NOMO-1 (cell line): ENCODE measurements around the gene CRYGA.

Source experiments
- DNase-seq, 2 experiments: peaks; one replicate each; lab custom pipeline; 2025; ENCODE audit not compliant: unreplicated experiment in 2 of 2; lab: John Stamatoyannopoulos, UW

Gene CRYGA, protein sequence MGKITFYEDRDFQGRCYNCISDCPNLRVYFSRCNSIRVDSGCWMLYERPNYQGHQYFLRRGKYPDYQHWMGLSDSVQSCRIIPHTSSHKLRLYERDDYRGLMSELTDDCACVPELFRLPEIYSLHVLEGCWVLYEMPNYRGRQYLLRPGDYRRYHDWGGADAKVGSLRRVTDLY

DNA sequence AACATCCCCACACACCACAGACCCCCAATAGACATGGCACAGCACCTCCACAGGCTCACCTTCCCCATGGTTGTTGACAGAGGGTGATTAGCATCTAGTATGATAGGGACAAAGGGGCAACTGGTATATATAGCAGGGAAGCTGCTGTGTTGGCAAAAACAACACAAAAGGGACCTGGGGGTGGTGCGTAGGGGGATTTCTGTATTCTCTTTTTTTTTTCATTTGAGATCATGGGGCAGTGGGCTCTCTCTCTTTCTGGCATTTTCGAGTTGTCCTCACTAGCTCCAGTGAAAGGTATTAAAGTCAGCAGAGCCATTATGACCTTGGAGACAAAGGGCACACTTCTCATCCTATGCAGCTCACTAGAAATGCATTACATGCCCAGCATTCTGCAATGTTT is at the start of gene CRYGA:
Gene CRYGA, minus strand, starts transcription at position 101 of the 400 bp plus-strand sequence. Its CDS starts 33 bp downstream, at position 68.
- DNase-seq: no peak

DNA sequence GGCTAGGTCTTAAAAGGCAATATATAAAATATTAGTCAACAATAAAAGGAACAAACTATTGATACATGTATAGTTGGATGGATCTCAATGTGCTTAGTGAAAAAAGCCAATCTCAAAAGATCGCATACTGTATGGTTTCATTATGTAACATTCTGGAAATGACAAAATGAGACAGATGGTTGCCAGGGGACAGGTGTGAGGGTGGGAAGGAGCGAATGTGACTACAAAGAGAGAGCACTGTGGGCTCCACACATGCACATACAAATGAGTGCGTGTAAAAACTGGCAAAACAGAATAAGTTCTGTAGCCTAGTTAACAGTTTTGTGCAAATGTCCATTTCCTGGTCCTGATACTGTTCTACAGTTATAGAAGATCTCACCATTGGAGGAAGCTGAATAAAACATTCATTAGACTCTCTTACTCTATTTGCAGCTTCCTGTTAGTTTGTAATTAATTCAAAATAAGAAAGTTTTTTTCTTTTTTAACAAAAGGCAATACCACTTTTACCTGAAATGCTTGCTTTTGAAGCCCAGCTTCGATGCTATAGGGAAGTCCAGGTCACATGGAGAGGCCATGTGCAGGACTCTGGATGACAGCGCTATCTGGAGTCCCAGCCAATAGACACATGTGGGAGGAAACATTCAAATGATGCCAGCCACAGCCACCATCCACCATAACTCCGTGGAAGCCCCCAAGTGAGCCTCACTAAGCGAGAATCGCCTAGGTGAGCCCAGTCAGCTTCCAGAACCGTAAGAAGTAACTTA is 47.5 kb upstream of the CRYGA start:
- DNase-seq: no peak

DNA sequence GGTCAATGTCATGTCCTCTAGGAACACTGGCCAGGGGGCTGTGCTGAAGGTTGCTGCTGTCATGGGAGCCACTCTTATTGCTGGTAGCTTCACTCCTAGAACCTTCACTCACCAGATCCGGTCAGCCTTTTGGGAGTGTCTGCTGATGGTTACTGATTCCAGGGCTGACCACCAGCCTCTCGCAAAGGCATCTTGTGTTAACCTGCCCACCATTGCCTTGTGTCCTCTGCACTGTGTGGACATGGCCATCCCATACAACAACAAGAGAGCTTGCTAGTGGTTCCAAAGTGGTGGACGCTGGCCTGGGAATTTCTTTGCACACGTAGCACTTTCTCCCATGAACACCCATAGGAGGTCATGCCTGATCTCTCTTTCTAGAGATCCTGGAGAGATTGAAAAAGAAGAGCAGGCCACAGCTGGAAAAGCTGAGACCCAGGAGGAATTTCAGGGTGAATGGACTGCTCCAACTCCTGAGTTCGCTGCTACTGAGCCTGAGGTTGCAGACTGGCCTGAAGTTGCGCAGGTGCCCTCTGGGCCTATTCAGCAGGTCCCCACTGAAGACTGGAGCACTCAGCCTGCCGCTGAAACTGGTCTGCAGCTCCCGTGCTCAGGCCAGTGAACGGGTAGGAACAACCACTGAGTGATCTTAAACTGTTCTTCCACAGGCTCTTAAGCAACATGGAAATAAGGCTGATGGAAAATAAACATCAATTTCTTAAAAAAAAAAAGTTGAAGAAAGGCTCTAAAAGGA is 45.1 kb upstream of the CRYGA start:
- no peak for DNase-seq

DNA sequence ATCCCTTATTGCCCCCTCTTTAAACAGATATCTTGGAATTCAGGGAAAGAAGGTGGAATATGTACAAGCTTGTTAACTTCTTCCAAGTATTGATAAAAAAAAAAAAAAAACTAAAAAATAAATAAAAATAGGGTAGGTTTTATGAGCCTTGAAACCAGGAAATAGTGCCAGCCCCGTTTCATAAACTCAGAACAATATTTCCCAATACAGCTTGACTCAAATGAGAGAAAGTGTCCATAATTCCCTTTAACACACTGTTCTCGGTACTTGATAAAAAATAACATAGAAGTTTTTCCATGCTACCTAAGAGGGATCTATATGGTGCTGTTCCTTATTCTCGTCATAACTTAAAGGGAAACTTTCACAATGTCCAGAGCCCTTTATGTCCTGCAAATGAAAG is 44.4 kb upstream of the CRYGA start:
- no peak for DNase-seq

DNA sequence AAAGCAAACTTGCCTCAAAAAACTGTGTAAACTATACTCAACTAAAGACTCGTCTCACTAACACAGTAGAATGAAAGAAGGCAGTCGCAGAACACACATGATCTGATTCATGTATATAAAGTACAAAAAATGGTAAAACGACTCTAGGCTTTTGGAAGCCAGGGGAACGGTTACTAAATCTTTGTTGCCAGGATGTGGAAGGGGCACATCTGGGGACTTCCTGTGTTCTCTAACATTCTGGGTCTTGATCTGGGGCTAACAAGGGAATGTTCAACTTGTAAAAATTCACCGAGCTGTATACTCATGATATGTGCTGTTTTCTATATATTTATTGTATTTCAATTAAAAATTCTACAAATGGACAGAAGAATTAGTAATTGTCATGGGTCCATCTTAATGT is 40.8 kb upstream of the CRYGA start:
- no peak for DNase-seq

DNA sequence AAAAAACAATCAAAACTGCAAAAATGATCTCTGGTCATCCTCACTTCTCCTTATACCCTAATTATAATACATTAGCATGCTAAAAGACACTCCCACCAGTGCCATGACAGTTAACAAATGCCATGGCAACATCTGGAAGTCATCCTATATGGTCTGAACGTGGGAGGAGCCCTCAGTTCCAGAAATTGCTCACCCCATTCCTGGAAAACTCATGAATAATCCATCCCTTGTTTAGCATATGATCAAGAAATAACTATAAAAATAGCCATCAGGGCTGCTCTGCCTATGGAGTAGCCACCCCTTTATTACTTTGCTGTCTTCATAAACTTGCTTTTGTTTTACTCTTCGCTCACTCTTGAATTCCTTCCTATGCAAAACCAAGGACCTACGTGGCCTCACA is 32.1 kb upstream of the CRYGA start:
- DNase-seq: no peak

DNA sequence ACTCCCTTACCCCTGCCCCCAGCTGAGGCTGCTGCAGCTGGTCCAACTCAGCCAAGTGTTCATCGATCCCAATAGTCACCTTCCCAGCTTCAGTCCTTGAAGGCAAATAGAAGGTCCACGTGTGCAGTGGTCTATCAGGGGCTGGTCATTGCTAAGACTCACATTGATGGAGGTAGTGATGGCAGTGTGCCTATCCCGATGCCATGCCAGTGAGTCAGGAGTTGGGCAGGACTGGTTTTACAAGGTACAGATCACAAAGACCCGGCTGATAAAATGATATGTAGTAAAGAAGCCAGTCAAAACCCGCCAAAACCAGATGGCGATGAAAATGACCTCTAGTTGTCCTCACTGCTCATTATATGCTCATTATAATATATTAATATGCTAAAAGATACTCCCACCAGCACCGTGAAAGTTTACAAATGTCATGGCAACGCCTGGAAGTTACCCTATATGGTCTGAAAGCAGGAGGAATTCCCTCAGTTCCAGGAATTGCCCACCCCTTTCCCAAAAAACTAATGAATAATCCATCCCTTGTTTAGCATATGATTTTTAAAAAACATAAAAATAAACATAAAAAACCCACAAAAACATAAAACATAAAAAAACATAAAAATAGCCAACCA is 29.3 kb upstream of the CRYGA start:
- no peak for DNase-seq

DNA sequence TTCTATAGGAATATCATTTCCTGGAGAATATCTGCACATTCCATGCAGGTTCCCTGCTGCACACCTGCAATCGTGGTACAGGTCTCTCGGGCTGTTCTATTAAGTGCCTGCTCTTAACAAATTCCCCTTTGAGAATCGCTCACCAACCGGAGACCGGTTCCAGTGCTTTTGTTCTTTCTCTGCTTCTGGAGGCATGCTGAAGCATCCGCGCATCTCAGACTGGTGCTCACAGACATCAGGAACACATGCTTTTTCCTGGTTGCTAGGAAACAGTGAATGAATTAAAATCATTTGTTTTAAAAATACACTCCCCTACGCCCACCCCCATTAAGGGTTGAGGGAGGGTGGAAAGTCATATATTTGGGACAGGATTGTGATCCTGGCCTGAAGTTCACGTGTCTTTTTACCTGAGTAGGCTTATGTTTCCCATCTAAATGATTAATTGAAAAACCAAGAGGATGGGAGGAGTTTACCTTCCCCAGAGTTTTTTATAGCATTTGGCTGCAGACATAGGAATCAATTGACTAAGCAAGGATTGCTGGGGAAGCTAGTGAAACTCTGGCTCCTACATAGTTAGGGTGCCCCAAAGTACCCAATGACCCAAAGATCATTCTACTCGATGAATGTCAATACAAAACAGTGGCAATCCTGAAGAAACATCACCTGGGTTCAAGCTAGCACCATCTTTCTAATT is 26.6 kb upstream of the CRYGA start, which contains the start of gene C2orf80:
Gene C2orf80, minus strand, starts transcription at position 221 of the 694 bp plus-strand sequence. CDS start 3,044 bp downstream, outside the sequence.
- DNase-seq: no peak

DNA sequence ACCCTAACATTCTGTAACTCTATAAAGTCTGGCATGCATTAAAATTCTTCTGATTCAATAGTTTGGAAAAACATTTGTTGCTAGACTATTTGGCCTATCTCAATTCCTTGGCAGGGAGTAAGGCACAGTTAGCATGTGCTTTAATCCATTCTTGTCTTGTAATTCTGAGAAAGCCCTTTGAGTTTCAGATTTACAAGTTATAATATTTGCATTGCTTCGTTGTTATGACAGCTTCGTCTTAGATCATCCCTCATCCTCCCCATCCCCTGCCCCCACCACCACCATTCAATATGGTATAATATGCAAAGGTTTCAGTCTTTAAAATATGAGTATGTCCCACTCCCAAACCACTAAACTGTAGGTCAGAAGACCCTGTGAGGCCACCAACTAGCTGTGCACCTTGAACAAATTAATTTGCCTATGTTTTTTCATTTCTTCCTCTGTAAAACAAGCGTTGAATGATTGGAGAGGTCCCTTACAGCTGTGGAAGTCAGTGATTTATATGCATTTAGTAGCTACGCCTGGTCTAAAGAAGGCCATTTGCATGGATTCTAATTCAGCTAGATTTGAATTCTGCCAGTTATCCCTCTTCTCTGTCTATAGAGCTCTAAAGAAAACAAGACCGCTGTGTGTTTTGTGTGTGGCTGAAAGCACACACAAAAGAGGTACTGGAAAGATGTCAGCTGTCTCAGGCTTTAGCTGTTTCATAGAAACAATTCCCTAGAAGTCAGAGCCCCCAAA is 25.9 kb upstream of the CRYGA start:
- no peak for DNase-seq

DNA sequence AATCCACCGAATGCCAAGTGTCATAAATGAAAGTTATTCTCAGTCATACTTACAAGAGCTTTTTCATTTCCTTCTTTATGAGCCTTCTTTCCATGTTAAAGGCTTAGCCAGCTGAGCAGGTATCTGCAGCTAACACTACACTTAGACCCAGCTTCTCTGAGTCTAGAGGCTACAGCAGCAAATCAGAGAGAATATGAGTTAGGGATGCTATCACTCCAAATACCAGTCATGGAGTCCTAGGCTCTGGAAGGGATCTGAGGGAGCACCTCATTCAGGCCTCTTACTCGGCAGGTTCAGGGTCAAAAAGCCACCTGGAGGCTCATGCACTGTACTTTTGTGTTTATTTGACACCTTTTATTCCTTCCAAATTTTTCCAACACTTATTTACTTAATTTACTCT is 23.5 kb upstream of the CRYGA start:
- no peak for DNase-seq

DNA sequence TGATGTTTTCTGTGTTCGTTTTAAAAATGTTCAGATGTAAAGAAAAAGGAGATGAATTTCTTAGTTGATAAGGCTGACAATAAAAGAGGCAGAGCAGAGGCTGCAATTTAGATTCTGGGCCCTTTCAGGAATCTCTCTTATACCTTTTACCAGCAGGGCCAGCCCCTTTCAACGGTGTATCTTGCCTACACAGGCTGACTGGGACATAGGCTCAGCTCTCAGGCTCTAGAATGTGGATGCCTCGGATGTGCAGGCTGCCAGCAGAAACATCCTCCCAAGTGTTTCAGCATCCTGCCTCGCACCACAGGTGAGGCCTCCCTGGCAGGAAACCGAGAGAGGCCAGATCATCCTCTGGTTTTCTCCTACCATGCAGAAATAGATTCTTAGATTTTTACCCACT is 23.1 kb upstream of the CRYGA start:
- no peak for DNase-seq

DNA sequence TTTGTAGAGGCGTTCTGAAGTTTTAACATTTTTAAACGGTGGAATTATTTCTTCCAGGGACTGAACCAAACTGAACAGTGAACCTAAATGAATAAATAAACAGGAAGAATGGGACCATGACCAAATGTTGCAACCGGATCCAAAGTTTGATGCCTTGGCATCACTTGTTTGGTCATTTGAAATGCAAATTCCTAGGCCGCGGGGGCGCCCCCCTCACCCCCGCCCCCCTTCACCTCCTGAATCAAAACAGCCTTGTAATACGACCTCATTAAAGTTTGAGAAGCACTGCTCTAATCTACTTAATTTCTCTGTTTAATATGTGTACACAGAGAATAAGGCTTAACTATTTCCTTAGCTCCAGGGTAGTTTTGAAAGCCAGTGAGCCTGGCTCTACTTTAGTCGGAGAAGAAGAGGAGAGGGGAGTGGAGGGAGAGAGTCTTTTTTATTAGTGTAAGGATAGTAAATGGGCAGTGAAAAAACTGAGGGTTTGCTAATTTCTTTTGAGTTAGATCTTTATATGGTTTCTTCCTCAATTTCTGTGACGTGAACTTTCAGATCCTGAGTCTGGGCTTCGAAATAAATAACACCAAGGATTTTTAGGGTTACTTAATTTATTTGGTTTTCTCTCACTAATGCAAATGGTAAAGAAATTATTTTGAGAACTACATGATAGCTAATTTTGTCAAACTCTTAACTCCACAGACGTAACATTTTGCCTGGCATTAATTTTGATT is 20.8 kb upstream of the CRYGA start:
- DNase-seq: peak in 1 of 2 experiments; percentile 25

DNA sequence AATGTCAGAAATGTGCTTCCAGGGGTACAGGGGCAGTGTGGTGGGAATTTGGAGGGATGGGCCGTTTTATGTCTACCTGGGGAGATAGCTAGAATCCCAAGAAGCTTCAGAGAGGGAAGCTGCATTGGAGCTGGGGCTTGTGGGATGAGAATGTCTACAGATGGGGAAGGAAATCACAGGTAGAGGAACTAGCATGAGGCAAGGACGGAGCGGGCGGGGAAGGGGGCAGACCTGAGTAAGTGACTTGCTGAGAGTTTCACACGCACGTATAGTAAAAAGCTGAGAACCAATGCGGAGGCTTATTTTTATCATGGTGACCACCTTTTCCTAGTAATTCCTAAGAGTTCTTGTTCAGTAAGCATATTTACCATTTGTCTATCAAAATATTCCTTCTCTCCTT is 20.1 kb upstream of the CRYGA start:
- peak in 1 of 2 experiments; percentile 13 for DNase-seq

DNA sequence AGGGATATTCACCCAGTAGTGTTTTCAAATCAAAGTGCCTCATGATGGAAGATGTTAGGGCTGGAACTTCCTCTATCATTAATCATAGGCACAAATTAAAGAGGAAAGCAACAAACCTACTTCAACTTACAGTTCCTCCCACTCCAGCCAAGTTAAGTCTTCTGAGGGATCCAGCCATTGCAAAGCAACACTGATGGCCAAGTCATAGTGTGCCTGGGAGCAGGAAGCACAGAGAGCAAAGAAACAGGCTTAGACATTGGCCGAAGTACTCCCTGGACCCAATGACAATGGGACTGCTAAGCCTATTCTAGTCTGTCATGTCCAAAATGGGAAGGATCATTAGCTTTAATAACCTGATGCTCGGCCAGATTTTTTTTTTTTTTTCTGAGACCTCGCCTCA is 19.4 kb upstream of the CRYGA start:
- no peak for DNase-seq

DNA sequence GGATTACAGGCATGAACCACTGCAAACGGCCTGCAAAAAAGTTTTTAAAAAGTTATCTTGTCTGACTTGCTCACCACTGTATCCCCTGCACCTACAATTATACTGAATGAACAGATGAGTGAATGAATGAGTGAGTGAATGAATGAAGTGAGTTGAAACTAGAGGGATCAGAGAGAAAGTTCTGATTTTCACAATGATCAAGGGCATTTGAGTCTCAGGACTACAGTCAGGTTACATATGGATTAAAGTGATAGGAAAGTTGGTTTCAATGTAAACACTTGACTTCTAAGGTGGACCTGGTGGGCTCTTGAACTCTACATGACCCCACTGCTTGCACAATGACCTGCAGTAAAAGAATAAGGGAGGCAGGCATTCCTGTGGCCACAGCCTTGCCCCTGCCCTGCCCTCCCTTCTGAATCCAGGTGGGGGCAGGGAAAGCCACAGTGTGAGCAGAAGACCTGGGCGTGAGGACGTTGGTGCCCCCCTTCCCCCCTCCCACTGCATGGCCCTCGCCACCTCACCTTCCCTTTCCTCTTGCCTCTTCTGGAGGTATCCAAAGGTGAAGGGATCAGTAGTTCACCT is 15.7 kb upstream of the CRYGA start:
- DNase-seq: no peak

DNA sequence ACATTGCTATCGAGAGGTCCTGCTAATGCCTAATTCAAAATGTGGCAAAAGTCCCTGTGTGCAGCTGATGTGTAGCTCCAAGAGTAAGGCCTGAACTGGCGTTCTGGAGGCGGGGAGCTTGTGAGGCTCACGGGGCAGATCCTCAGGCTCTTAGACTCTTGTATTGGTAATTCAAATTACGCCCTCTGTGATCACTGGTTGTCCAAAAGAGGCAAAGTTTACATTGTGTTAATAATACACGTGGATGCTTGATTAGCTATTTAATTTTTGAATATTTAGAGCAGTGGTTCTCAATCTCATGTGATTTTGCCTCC is 12.4 kb upstream of the CRYGA start:
- DNase-seq: no peak

DNA sequence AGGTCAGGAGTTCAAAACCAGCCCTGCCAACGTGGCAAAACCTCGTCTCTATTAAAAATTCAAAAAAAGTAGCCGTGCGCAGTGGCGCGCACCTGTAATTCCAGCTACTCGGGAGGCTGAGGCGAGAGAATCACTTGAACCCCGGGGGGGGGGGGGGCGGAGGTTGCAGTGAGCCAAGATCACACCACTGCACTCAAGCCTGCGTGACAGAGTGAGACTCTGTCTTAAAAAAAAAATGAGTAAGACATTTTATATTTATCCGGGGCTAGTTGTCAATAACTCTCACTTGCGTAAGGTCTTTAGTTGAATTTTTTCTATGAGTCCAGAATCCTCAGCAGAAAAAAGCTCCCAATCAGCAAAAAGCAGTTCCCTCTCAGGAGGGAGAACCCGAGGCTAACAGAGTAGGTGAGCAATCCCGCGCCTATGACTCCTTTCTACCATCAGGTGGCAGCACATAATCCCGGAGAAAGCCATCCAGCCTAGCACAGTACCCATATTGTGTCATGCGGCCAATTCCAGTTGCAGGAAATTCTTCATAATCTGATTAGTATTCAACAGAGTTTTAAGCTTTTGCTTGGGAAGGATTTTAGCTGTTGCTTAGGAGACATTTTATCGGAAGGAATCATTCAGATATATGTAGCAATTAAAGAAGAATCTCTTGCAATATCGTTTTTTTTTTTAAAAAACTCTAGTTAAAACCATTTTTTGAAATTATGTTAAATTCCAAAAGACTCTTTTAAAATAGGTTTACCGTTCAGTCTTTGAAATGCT is 11.9 kb upstream of the CRYGA start:
- peak; percentile 70 to 82 for DNase-seq

DNA sequence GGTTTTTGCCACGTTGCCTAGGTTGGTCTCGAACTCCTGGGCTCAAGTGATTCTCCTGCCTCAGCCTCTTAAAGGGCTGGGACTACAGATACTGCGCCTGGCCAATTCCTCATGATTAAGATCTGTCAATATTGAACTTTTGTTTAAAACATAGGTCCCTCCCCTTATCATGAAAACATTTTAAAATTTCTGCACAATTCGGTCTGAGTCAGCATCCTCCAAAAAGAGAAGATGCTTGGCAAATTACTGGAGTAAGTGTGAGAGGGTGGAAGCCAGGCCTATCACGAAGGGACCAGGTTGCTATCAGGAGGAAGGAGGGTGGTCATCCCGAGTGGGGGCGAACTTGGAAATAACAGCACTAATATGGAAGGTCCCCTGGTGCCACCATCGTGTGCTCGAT is 10.8 kb upstream of the CRYGA start:
- no peak for DNase-seq
